Esophagus muscularis mucosa (tissue), 2 donors: ENCODE measurements around the gene FAM83B.

Source experiments
- POLR2A ChIP-seq: fragments of 450-650 bp; IDR thresholded peaks from one replicate; pipeline ENCODE4 v1.6.1; 2017; ENCODE audit warnings: antibody characterized with exemption, moderate library complexity, mild to moderate bottlenecking, low read depth
- POLR2AphosphoS5 ChIP-seq, 2 donors: sonication (generic); formaldehyde crosslinking; IDR thresholded peaks; one replicate each; pipeline ENCODE4 v1.6.1; 2017; ENCODE audit warnings: antibody characterized with exemption in 2 of 2

DNA sequence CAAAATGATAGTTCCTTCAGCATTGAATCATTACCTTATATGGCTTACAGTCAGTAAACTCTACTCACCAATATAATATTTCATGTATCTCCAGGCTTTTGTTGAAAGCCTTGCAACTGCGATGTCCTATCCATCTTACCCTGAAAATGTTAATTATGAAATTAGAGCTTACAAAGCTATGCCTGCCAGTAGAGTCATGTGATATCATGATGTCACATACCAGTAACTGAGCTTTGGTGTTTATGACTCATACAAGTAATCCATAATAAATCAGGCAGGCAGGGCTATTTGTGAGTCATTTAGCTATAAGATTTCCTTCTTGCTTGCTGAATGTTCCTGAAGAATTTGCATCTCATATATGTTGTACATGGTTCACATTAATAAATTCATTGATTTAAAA, 44.9 kb upstream of the FAM83B start:
- TF ChIP-seq POLR2A (no peak), POLR2AphosphoS5 (IDR thresholded peaks at IDR 0.05) (no peak)
